NCI-H128 (cell line): Measurements from ENCODE around the gene ST6GALNAC2.
"Not testable (repeated sequence)": the region's sequence is repeated elsewhere in the genome, so short reads cannot be mapped to it uniquely, and the experiment has no call there.

Experiments used
- DNase-seq: peaks from one replicate; lab custom pipeline; 2025; ENCODE audit not compliant: unreplicated experiment; lab: John Stamatoyannopoulos, UW

Gene ST6GALNAC2

GRCh38 chr17:76542566-76542971 is 43.1 kb downstream of the ST6GALNAC2 start:
- no peak for DNase-seq

GRCh38 chr17:76541739-76542454 is 43.8 kb downstream of the ST6GALNAC2 start:
- DNase-seq = no peak

GRCh38 chr17:76540381-76541300 is 45.0 kb downstream of the ST6GALNAC2 start:
- DNase-seq = peak; percentile 31

- DNase-seq = no peak
These were observed 45.9 kb downstream of the ST6GALNAC2 start, which contains the start of gene PRCD for GRCh38 chr17:76539631-76540271. TSS of gene PRCD (plus strand) at chr17:76540044. CDS start at chr17:76540142, 98 bp downstream.

GRCh38 chr17:76538941-76539570 is 46.6 kb downstream of the ST6GALNAC2 start:
- DNase-seq = no peak

GRCh38 chr17:76538281-76538931 is 47.3 kb downstream of the ST6GALNAC2 start:
- DNase-seq = no peak

- DNase-seq = no peak
These were observed 47.9 kb downstream of the ST6GALNAC2 start, which contains the start of gene CYGB for GRCh38 chr17:76537578-76538280. TSS of gene CYGB (minus strand) at chr17:76537709. CDS start at chr17:76537542, 167 bp downstream.

- DNase-seq = no peak
These were observed 48.4 kb downstream of the ST6GALNAC2 start for GRCh38 chr17:76537288-76537577.

GRCh38 chr17:76536511-76537287 is 49.0 kb downstream of the ST6GALNAC2 start:
- DNase-seq = no peak

GRCh38 chr17:76535788-76536510 is 49.7 kb downstream of the ST6GALNAC2 start:
- DNase-seq = no peak

GRCh38 chr17:76534831-76535732 is 50.6 kb downstream of the ST6GALNAC2 start:
- no peak for DNase-seq

GRCh38 chr17:76533640-76534359 is 51.9 kb downstream of the ST6GALNAC2 start:
- not testable (repeated sequence) for DNase-seq

GRCh38 chr17:76532072-76532651 is 53.5 kb downstream of the ST6GALNAC2 start:
- DNase-seq = no peak

- DNase-seq = no peak
These were observed 54.1 kb downstream of the ST6GALNAC2 start for GRCh38 chr17:76531486-76532038.

GRCh38 chr17:76530811-76531485 is 54.7 kb downstream of the ST6GALNAC2 start:
- no peak for DNase-seq
